ENCODE measurements around the gene PARD3. TPM values are rescaled to one million over a fixed set of nuclear protein-coding genes. Genes with fewer than 3 reads are reported as not detected.

Gene PARD3
- total and polyA plus RNA-seq, 2 donors (not counting 3 experiments of a cell fraction or from before 2014, with no cell fraction given) = 7.3 to 24.1 TPM

DNA sequence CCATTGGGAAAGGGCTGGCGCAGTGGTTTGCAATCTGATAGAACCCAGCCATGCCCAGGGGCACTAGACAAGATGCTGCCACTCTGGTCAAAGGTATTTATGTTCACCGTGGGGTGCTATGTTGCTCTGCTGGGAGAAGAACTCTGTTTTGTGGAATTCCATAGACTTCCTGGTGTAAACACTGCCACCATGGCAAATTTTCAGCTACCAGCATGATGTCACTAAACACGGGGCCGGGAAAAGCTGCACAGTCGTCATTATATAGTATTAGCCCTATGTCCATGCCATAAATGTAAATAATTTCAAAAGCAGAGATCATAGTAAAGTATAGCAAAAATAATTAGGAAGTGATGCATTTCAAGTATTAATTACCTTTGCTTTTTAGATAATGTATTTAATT lies 500.6 kb downstream of the PARD3 start:
- Histone ChIP-seq H3K79me2 (ENCODE audit: control insufficient read depth, insufficient read depth, low read length) (no peaks in the 10 kb centered on the region), H4K20me1 (replicated peaks; ENCODE audit: control insufficient read depth, extremely low read depth, insufficient read depth, low read length) (no peaks in the 10 kb centered on the region), H3K9ac (replicated peaks; ENCODE audit: extremely low read depth, insufficient read depth, low read length) (no peak overlapping the region), H3K27ac (ENCODE audit: insufficient read depth, low read depth, low read length) (no peak overlapping the region), H3K36me3 (ENCODE audit: control insufficient read depth in 2 of 2, extremely low read depth in 1 of 2, insufficient read depth in 2 of 2, low read length in 2 of 2) (no peaks in the 10 kb centered on the region), H3K4me2 (ENCODE audit: insufficient read depth, low read length) (no peak overlapping the region), H3K9me3 (replicated peaks; ENCODE audit: control insufficient read depth, insufficient read depth, low read length) (no peaks in the 10 kb centered on the region), H2AFZ (ENCODE audit: low read depth, low read length) (no peak overlapping the region), H3K4me3 (replicated peaks in 1 of 3; ENCODE audit: insufficient read depth in 1 of 3, low read depth in 1 of 3, low read length in 3 of 3) (no peak overlapping the region), H3K4me1 (ENCODE audit: control insufficient read depth, extremely low read depth, insufficient read depth, low read length) (peaks cover 2% of the 10 kb centered on the region), H3K9me1 (replicated peaks; ENCODE audit: control insufficient read depth, extremely low read depth, insufficient read depth, low read length) (no peaks in the 10 kb centered on the region), H3K27me3 (ENCODE audit: control insufficient read depth in 2 of 2, insufficient read depth in 2 of 2, low read length in 2 of 2) (no peaks in the 10 kb centered on the region)
- POLR2A ChIA-PET = no interaction called here
- TF ChIP-seq CTCF (IDR thresholded peaks at IDR 0.05; ENCODE audit: extremely low read depth in 1 of 2, insufficient read depth in 1 of 2, low read depth in 1 of 2, low read length in 2 of 2) (no peak), EZH2 (IDR thresholded peaks at IDR 0.05; ENCODE audit: borderline replicate concordance, low read depth, low read length, severe bottlenecking) (no peak), MYC (IDR thresholded peaks at IDR 0.05; ENCODE audit: low read depth, low read length) (no peak), POLR2A (IDR thresholded peaks at IDR 0.05; ENCODE audit: low read depth, low read length) (no peak), FOS (IDR thresholded peaks at IDR 0.05; ENCODE audit: borderline replicate concordance, insufficient read depth, low read length) (no peak), POLR2AphosphoS5 (IDR thresholded peaks at IDR 0.05; ENCODE audit: insufficient read depth, low read depth, low read length) (no peak), GATA2 (IDR thresholded peaks at IDR 0.05; ENCODE audit: insufficient read depth, insufficient read length, low read depth, low read length) (no peak), JUN (IDR thresholded peaks at IDR 0.05; ENCODE audit: borderline replicate concordance, insufficient read depth, insufficient read length, low read depth) (no peak)
- TF ChIP-seq, protein P1, sequence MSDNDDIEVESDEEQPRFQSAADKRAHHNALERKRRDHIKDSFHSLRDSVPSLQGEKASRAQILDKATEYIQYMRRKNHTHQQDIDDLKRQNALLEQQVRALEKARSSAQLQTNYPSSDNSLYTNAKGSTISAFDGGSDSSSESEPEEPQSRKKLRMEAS (IDR thresholded peaks at IDR 0.05; ENCODE audit: insufficient read depth, insufficient read length) = no peak
- no TSS peak for BruUV-seq (replicated peaks)
- dilution Hi-C loops (cut with MboI; ENCODE audit: extremely low pct_ligation_motif_present, low sequenced_read_pairs) = no loop called here
- no peak for FAIRE-seq
- CTCF ChIA-PET = no interaction called here
- no peak for DNase-seq (ENCODE audit: low read depth, low spot score)
- intact Hi-C loops (cut with micrococcal nuclease) = no loop called here
